HEK293 (cell line): ENCODE measurements around the gene CAPNS1.

Experiments used
- CTCF ChIA-PET: fragments of 350-600 bp; formaldehyde crosslinking; extraction: SDS; loops from one replicate; lab custom pipeline; 2021; ENCODE audit warnings: antibody characterized with exemption; lab: Yijun Ruan, JAX
- POLR2A ChIA-PET: fragments of 300-600 bp; formaldehyde crosslinking; extraction: SDS; loops from one replicate; lab custom pipeline; 2020; ENCODE audit warnings: antibody characterized with exemption, inconsistent platforms; lab: Yijun Ruan, JAX
- H3K27ac ChIP-seq: fragments of 200-500 bp; sonication (Bioruptor generic); 2 replicates; pipeline ENCODE4 v1.5.1; 2014; ENCODE audit warnings: low read depth, low read length, control low read depth, inconsistent platforms; ENCODE audit errors: extremely low read depth
- H3K36me3 ChIP-seq, 2 experiments: fragments of 200-500 bp in 1 of 2; sonication (Bioruptor generic) in 1 of 2; 1 replicate in 1 of 2; 2 replicates in 1 of 2; pipeline ENCODE4 v1.5.1; 2014 to 2017; ENCODE audit warnings: inconsistent platforms in 2 of 2, low read length in 2 of 2; ENCODE audit not compliant: control insufficient read depth in 2 of 2, insufficient read depth in 1 of 2
- H3K4me1 ChIP-seq: fragments of 200-500 bp; sonication (Bioruptor generic); 2 replicates; pipeline ENCODE4 v1.5.1; 2014; ENCODE audit warnings: mild to moderate bottlenecking, low read length, inconsistent platforms; ENCODE audit not compliant: control insufficient read depth, insufficient read depth
- H3K4me3 ChIP-seq: 2 replicates; pipeline ENCODE4 v1.5.1; 2011; ENCODE audit warnings: low read depth, mild to moderate bottlenecking, control low read depth, low read length, moderate library complexity
- H3K9me3 ChIP-seq: fragments of 200-500 bp; sonication (Bioruptor generic); 2 replicates; pipeline ENCODE4 v1.5.1; 2014; ENCODE audit warnings: low read depth, low read length, inconsistent platforms; ENCODE audit not compliant: control insufficient read depth, insufficient read depth
- EGR2 ChIP-seq: fragments of 450-650 bp; formaldehyde crosslinking; IDR thresholded peaks from 2 replicates; pipeline ENCODE4 v1.5.1; 2016; ENCODE audit warnings: low read depth, missing biosample characterization, missing genetic modification characterization
- KLF1 ChIP-seq: fragments of 450-650 bp; formaldehyde crosslinking; IDR thresholded peaks from 2 replicates; pipeline ENCODE4 v1.5.1; 2016; ENCODE audit warnings: missing biosample characterization, missing genetic modification characterization
- KLF17 ChIP-seq: fragments of 450-650 bp; formaldehyde crosslinking; IDR thresholded peaks from 2 replicates; pipeline ENCODE4 v1.5.1; 2016; ENCODE audit warnings: missing biosample characterization, missing genetic modification characterization
- TCF7L2 ChIP-seq: IDR thresholded peaks from 2 replicates; pipeline ENCODE4 v1.6.1; 2011; ENCODE audit warnings: low read depth, mild to moderate bottlenecking, inconsistent platforms, low read length, moderate library complexity, borderline replicate concordance
- ZBTB10 ChIP-seq: fragments of 450-650 bp; formaldehyde crosslinking; IDR thresholded peaks from 2 replicates; pipeline ENCODE4 v1.5.1; 2016; ENCODE audit warnings: missing biosample characterization, missing genetic modification characterization
- ZBTB48 ChIP-seq: fragments of 450-650 bp; formaldehyde crosslinking; IDR thresholded peaks from 2 replicates; pipeline ENCODE4 v1.5.1; 2016; ENCODE audit warnings: missing biosample characterization, missing genetic modification characterization
- ZFHX2 ChIP-seq: fragments of 450-650 bp; formaldehyde crosslinking; conservative IDR thresholded peaks from 2 replicates; pipeline ENCODE4 v1.5.1; 2016; ENCODE audit warnings: missing biosample characterization, missing genetic modification characterization
- ZFP3 ChIP-seq: fragments of 450-650 bp; formaldehyde crosslinking; IDR thresholded peaks from 2 replicates; pipeline ENCODE4 v1.5.1; 2016; ENCODE audit warnings: low read depth, missing biosample characterization, missing genetic modification characterization
- ZFP37 ChIP-seq: fragments of 450-650 bp; formaldehyde crosslinking; IDR thresholded peaks from 2 replicates; pipeline ENCODE4 v1.5.1; 2016; ENCODE audit warnings: missing biosample characterization, missing genetic modification characterization
- ZNF112 ChIP-seq: fragments of 450-650 bp; formaldehyde crosslinking; IDR thresholded peaks from 2 replicates; pipeline ENCODE4 v1.5.0; 2017; ENCODE audit warnings: missing biosample characterization, missing genetic modification characterization
- ZNF214 ChIP-seq: fragments of 450-650 bp; formaldehyde crosslinking; IDR thresholded peaks from 2 replicates; pipeline ENCODE4 v1.5.1; 2017; ENCODE audit warnings: missing biosample characterization, mild to moderate bottlenecking, missing genetic modification characterization, borderline replicate concordance
- ZNF350 ChIP-seq: fragments of 450-650 bp; formaldehyde crosslinking; IDR thresholded peaks from 2 replicates; pipeline ENCODE4 v1.5.0; 2017; ENCODE audit warnings: missing biosample characterization, mild to moderate bottlenecking, missing genetic modification characterization
- ZNF391 ChIP-seq: fragments of 450-650 bp; formaldehyde crosslinking; IDR thresholded peaks from 2 replicates; pipeline ENCODE4 v1.5.1; 2016; ENCODE audit warnings: low read depth, missing biosample characterization, missing genetic modification characterization, borderline replicate concordance
- ZNF449 ChIP-seq: fragments of 450-650 bp; formaldehyde crosslinking; IDR thresholded peaks from 2 replicates; pipeline ENCODE4 v1.5.1; 2017; ENCODE audit warnings: missing biosample characterization, mild to moderate bottlenecking, missing genetic modification characterization, moderate library complexity
- ZNF530 ChIP-seq: fragments of 450-650 bp; formaldehyde crosslinking; IDR thresholded peaks from 2 replicates; pipeline ENCODE4 v1.5.1; 2016; ENCODE audit warnings: low read depth, missing biosample characterization, missing genetic modification characterization
- ZNF654 ChIP-seq: fragments of 450-650 bp; formaldehyde crosslinking; IDR thresholded peaks from 2 replicates; pipeline ENCODE4 v1.5.1; 2016; ENCODE audit warnings: low read depth, missing biosample characterization, missing genetic modification characterization
- ZNF701 ChIP-seq: fragments of 450-650 bp; formaldehyde crosslinking; IDR thresholded peaks from 2 replicates; pipeline ENCODE4 v1.5.1; 2016; ENCODE audit warnings: missing biosample characterization, missing genetic modification characterization

CAPNS1 gene

GRCh38 chr19:36139473-36140303 lies at the start of gene CAPNS1 (continued):
- TF ChIP-seq ZFP37 (tag by site-specific recombination) (peak; percentile 86), KLF17 (peak; percentile 98)

- Histone ChIP-seq H3K36me3 (peaks cover 92 to 100% of the 10 kb centered on the region in 2 experiments), H3K27ac (no peak overlapping the region), H3K4me3 (no peak overlapping the region), H3K9me3 (no peaks in the 10 kb centered on the region)
- CTCF ChIA-PET = interaction anchor here (1.4 to 1.5 kb wide), 2 partner anchors 30 to 37 kb away, joined by 4 to 5 read pairs; no protein-coding TSS in a partner anchor
- TF ChIP-seq ZFP3 (no peak), ZNF701 (tag by site-specific recombination) (no peak), ZNF530 (tag by site-specific recombination) (no peak), ZNF391 (tag by site-specific recombination) (no peak), ZNF350 (tag by site-specific recombination) (no peak), ZNF449 (tag by site-specific recombination) (no peak), ZNF112 (no peak), TCF7L2 (no peak), ZBTB48 (no peak), ZFHX2 (tag by site-specific recombination) (peak; percentile 40; the same call in 1 of the 2 replicates), ZBTB10 (tag by site-specific recombination) (no peak), EGR2 (peak; percentile 27; the same call in 1 of the 2 replicates), ZNF214 (tag by site-specific recombination) (no peak), KLF1 (tag by site-specific recombination) (peak; percentile 89), ZNF654 (tag by site-specific recombination) (no peak)
- TF ChIP-seq, all 188 proteins: peak for 3
- POLR2A ChIA-PET = no interaction called here
- H3K4me1 ChIP-seq = no peaks in the 10 kb centered on the region
Observed at GRCh38 chr19:36090910-36091695, 48.8 kb upstream of the CAPNS1 start.
